Smooth muscle cell (in vitro differentiated cells): Measurements from ENCODE around the gene GRK2. TPM values are rescaled to one million over a fixed set of nuclear protein-coding genes. Genes with fewer than 3 reads are reported as not detected.

ENCODE experiments used
- DNase-seq: peaks from one replicate; lab custom pipeline; 2025; ENCODE audit not compliant: unreplicated experiment; lab: John Stamatoyannopoulos, UW
- H2AFZ ChIP-seq: fragments of 200-600 bp; sonication (generic); 2 replicates; pipeline ENCODE4 v1.6.0; 2016; ENCODE audit warnings: antibody characterized with exemption, low read depth, mild to moderate bottlenecking
- H3F3A ChIP-seq: fragments of 200-600 bp; sonication (generic); 2 replicates; pipeline ENCODE4 v1.6.0; 2017; ENCODE audit warnings: antibody characterized with exemption, low read depth
- H3K27ac ChIP-seq: fragments of 200-600 bp; sonication (generic); 2 replicates; pipeline ENCODE4 v1.5.1; 2016; ENCODE audit warnings: low read depth, mild to moderate bottlenecking
- H3K27me3 ChIP-seq: fragments of 200-600 bp; sonication (generic); 2 replicates; pipeline ENCODE4 v1.6.1; 2016; ENCODE audit warnings: low read depth, mild to moderate bottlenecking
- H3K36me3 ChIP-seq: fragments of 200-600 bp; sonication (generic); 2 replicates; pipeline ENCODE4 v1.5.1; 2016; ENCODE audit warnings: low read depth
- H3K4me1 ChIP-seq: fragments of 200-600 bp; sonication (generic); 2 replicates; pipeline ENCODE4 v1.5.1; 2016; ENCODE audit warnings: low read depth
- H3K4me2 ChIP-seq: fragments of 200-600 bp; sonication (generic); 2 replicates; pipeline ENCODE4 v1.6.0; 2016; ENCODE audit warnings: mild to moderate bottlenecking
- H3K4me3 ChIP-seq: fragments of 200-600 bp; sonication (generic); 2 replicates; pipeline ENCODE4 v1.5.1; 2016; ENCODE audit warnings: mild to moderate bottlenecking
- H3K79me2 ChIP-seq: fragments of 200-600 bp; sonication (generic); 2 replicates; pipeline ENCODE4 v1.6.0; 2016; ENCODE audit warnings: low read depth, mild to moderate bottlenecking
- H3K9ac ChIP-seq: fragments of 200-600 bp; sonication (generic); 2 replicates; pipeline ENCODE4 v1.6.0; 2016; ENCODE audit warnings: low read depth
- H3K9me3 ChIP-seq: fragments of 200-600 bp; sonication (generic); replicated peaks from 2 replicates; pipeline ENCODE4 v1.5.1; 2016; ENCODE audit warnings: low read depth
- H4K20me1 ChIP-seq: fragments of 200-600 bp; sonication (generic); 2 replicates; pipeline ENCODE4 v1.6.0; 2016; ENCODE audit warnings: low read depth
- WGBS: methylation state at CpG from one replicate; pipeline ENCODE4 v1.1.7; 2016; ENCODE audit warnings: low lambda C conversion rate; 5-methylcytosine and 5-hydroxymethylcytosine counted together
- polyA plus RNA-seq: library from polyadenylated mRNA; unstranded; fragments of >200 nt; fragmentation: Nextera tagmentation; extraction: Ambion mirVana; gene quantifications from 2 replicates; pipeline ENCODE4 v1.2.1, GENCODE V29; 2016
- total RNA-seq: library from RNA; depleted of rRNA; stranded (reverse); fragments of >200 nt; gene quantifications from 2 replicates; pipeline ENCODE4 v1.2.3, GENCODE V29; 2014
- TF ChIP-seq, protein P1 (sequence below): fragments of 200-600 bp; sonication (generic); IDR thresholded peaks from 2 replicates; pipeline ENCODE4 v1.5.1; 2017; ENCODE audit warnings: borderline replicate concordance, mild to moderate bottlenecking, antibody characterized with exemption; ENCODE audit not compliant: insufficient read depth, poor library complexity, severe bottlenecking

Gene GRK2
- total and polyA plus RNA-seq, 2 experiments from 2014 or later = 22.2 to 42.5 TPM

DNA sequence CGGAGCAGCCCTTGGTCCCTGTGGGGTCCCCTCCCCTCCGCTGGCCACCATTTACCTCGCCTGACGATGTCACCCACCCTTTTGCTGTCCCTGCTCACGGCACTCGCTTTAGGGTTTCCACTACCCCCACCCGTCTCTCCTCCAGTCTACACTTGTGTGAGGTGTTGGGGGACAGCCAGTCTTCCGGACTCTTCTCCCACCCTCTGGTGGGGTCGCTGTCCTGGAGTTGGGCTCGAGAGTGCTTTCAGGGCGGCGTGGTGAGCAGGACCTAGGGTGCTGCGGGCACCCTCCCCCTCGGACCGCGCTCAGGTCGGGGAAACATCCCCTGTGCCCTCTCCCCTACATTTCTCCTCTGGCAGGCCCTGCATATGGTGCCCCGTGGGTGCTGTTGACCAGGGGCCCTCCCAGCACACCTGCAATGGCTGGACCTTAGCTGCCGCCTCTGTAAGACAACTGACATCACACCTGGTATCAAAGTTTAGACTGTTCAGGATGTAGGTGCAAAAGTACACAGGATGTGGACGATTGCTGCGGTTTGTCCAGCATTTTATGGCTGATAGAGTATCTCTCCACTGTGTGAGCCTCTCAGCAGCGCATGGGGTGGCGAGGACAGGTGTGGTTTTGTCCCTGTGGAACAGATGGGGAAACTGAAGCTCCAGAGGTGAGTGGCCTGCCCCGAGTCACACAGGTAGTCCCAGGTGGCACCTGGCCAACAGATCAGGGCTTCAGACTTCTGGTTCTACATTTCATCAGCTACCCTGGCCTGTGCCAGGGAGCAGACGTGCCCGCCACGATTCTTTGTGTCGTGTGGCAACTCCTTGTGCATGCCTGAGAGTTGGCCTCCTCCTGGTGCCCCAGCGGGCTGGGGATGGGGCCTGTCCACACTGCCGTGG lies 1.2 kb downstream of the GRK2 start:
- DNase-seq = no peak
- H3K4me2 ChIP-seq = peak overlapping the region; percentile 100

GRCh38 chr11:67268081-67268961 lies 2.0 kb downstream of the GRK2 start:
- peak overlapping the region; percentile 100 for H3K4me2 ChIP-seq
- peaks cover 73% of the 10 kb centered on the region for H3K79me2 ChIP-seq
- H4K20me1 ChIP-seq = peaks cover 60% of the 10 kb centered on the region
- 87% methylated on average over 21 of the region's 21 CpGs for WGBS
- no peak overlapping the region for H2AFZ ChIP-seq
- no peaks in the 10 kb centered on the region for H3F3A ChIP-seq
- H3K4me1 ChIP-seq = peaks cover 23% of the 10 kb centered on the region
- no peaks in the 10 kb centered on the region for H3K36me3 ChIP-seq
- H3K9me3 ChIP-seq = no peaks in the 10 kb centered on the region
- no peak for DNase-seq
- no peaks in the 10 kb centered on the region for H3K27me3 ChIP-seq
- peak overlapping the region; percentile 92 for H3K4me3 ChIP-seq
- H3K27ac ChIP-seq = no peak overlapping the region
- no peak overlapping the region for H3K9ac ChIP-seq
- TF ChIP-seq, protein P1, sequence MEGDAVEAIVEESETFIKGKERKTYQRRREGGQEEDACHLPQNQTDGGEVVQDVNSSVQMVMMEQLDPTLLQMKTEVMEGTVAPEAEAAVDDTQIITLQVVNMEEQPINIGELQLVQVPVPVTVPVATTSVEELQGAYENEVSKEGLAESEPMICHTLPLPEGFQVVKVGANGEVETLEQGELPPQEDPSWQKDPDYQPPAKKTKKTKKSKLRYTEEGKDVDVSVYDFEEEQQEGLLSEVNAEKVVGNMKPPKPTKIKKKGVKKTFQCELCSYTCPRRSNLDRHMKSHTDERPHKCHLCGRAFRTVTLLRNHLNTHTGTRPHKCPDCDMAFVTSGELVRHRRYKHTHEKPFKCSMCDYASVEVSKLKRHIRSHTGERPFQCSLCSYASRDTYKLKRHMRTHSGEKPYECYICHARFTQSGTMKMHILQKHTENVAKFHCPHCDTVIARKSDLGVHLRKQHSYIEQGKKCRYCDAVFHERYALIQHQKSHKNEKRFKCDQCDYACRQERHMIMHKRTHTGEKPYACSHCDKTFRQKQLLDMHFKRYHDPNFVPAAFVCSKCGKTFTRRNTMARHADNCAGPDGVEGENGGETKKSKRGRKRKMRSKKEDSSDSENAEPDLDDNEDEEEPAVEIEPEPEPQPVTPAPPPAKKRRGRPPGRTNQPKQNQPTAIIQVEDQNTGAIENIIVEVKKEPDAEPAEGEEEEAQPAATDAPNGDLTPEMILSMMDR = no peak

More for the DNA sequence above, 1.2 kb downstream of the GRK2 start:
- Histone ChIP-seq H3K9me3 (no peaks in the 10 kb centered on the region), H3K9ac (peak overlapping the region; percentile 71), H3K27me3 (no peaks in the 10 kb centered on the region), H3K27ac (no peak overlapping the region), H3K36me3 (no peaks in the 10 kb centered on the region), H3F3A (no peaks in the 10 kb centered on the region), H3K4me1 (peaks cover 23% of the 10 kb centered on the region), H4K20me1 (peaks cover 51% of the 10 kb centered on the region), H3K4me3 (peak overlapping the region; percentile 92), H3K79me2 (peaks cover 64% of the 10 kb centered on the region), H2AFZ (no peak overlapping the region)
- TF ChIP-seq, protein P1 = no peak
- 47% methylated on average over 29 of the region's 30 CpGs for WGBS

- no peak for DNase-seq
- TF ChIP-seq, protein P1 = no peak
- Histone ChIP-seq H4K20me1 (peaks cover 66% of the 10 kb centered on the region), H3K79me2 (peaks cover 79% of the 10 kb centered on the region), H3K36me3 (no peaks in the 10 kb centered on the region), H3K27ac (no peak overlapping the region), H3K4me1 (peaks cover 26% of the 10 kb centered on the region), H3K4me2 (peak overlapping the region; percentile 42), H3K9me3 (no peaks in the 10 kb centered on the region), H2AFZ (no peak overlapping the region), H3K9ac (no peak overlapping the region), H3F3A (no peaks in the 10 kb centered on the region), H3K27me3 (no peaks in the 10 kb centered on the region), H3K4me3 (no peak overlapping the region)
- WGBS = 96% methylated on average over 13 of the region's 13 CpGs
Measured at GRCh38 chr11:67268962-67269268, 2.6 kb downstream of the GRK2 start.
